ENCODE data around the gene COQ10A.

COQ10A gene

GRCh38 chr12:56266693-56267442, at the start of gene COQ10A:
COQ10A (plus strand) TSS chr12:56266942; CDS start chr12:56267119, 177 bp downstream.
- H3K4me1 Mint-ChIP-seq (ENCODE audit: low read depth), result peaks cover 13% of the 10 kb centered on the region
- peak within 1 kb of the TSS; percentile 95 for H3K4me3 Mint-ChIP-seq
- no peaks in the 10 kb centered on the region for H3K27me3 Mint-ChIP-seq (ENCODE audit: low read depth)
- peak; percentile 83 for DNase-seq (ENCODE audit: low spot score)
- H3K36me3 Mint-ChIP-seq (ENCODE audit: low read depth), result peaks cover 15% of the 10 kb centered on the region
- H3K9me3 Mint-ChIP-seq, result no peaks in the 10 kb centered on the region
- H3K27ac Mint-ChIP-seq, result peak within 1 kb of the TSS; percentile 93

- DNase-seq (ENCODE audit: low spot score), result no peak
- H3K4me1 Mint-ChIP-seq (ENCODE audit: low read depth), result peaks cover 30% of the 10 kb centered on the region
- peak overlapping the region; percentile 52 for H3K4me3 Mint-ChIP-seq
- peaks cover 6% of the 10 kb centered on the region for H3K36me3 Mint-ChIP-seq (ENCODE audit: low read depth)
- H3K27ac Mint-ChIP-seq, result no peak overlapping the region
- H3K9me3 Mint-ChIP-seq, result no peaks in the 10 kb centered on the region
- H3K27me3 Mint-ChIP-seq (ENCODE audit: low read depth), result no peaks in the 10 kb centered on the region
Measured at GRCh38 chr12:56219840-56220239, 46.9 kb upstream of the COQ10A start.

DNA sequence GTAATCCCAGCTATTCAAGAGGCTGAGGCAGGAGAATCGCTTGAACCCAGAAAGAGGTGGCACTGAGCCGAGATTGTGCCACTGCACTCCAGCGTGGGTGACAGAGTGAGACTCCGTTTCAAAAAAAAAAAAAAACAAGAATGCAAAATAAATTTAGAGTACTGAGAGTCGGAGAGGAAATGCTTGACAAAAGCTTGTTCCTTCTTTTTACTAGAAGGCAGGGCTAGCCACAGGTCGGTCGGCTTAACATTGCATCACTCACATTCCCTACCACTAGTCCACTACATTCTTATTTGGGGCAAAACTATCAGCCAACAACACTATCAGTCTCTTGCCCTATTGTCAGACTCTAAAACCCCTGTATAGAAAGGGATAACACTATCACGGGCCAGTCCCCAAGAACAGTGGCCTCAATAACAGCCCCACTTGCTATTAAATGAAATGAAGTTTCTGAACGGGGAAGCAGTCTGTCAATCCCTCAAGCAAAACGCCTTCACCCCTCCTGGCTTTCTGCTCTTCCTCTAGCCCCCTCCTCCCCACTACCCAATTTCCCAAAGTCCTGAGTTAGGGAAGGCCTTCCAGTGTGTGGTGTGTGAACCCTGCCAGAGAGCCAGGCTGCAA, 46.0 kb upstream of the COQ10A start:
- H3K4me1 Mint-ChIP-seq (ENCODE audit: low read depth), result peaks cover 38% of the 10 kb centered on the region
- DNase-seq (ENCODE audit: low spot score), result no peak
- no peaks in the 10 kb centered on the region for H3K27me3 Mint-ChIP-seq (ENCODE audit: low read depth)
- H3K4me3 Mint-ChIP-seq, result peak overlapping the region; percentile 100
- H3K36me3 Mint-ChIP-seq (ENCODE audit: low read depth), result peaks cover 4% of the 10 kb centered on the region
- H3K9me3 Mint-ChIP-seq, result no peaks in the 10 kb centered on the region
- H3K27ac Mint-ChIP-seq, result peak overlapping the region; percentile 97

GRCh38 chr12:56221232-56221756, 45.4 kb upstream of the COQ10A start:
- Mint-ChIP-seq H3K36me3 (ENCODE audit: low read depth) (peaks cover 7% of the 10 kb centered on the region), H3K4me3 (peak overlapping the region; percentile 100), H3K9me3 (no peaks in the 10 kb centered on the region), H3K27ac (peak overlapping the region; percentile 97), H3K4me1 (ENCODE audit: low read depth) (peaks cover 39% of the 10 kb centered on the region), H3K27me3 (ENCODE audit: low read depth) (no peaks in the 10 kb centered on the region)
- DNase-seq (ENCODE audit: low spot score), result no peak

DNA sequence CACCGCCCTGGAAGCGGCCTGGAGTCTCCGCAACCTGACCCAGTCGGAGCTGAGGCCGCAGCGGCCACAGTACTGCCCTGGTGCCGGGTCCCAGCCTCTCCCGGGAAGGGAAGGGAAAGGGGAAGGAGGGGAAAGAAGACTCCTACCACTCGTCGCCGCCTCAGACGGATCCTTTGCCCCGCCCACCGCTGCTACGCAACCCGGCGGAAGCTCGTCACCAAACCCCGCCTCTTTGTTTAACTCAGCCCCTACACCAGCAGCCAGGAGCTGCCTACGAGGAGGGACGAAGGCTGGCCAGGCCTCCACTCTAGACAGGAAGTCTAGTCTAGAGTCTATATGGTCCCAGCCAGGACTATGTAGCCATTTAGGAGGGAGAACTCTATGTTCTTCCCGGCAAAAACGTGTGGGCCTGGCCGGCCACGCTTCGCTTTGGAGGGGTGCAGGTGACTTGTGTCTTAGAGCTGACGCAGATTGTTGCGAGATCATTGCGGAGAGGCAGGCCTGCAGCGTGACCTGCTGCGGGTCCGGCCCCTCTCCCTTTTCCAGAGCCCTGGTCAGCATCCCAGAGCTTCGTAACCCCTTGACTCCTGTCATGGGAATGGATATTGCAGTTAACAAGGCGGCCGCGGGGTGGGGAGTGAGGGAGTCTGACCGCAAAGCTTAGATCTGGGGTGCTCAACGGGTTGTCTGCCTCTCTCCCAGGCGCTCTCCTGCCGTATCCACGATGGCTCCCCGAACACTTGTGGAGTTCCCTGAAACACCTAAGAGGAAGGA, 44.8 kb upstream of the COQ10A start, which contains the start of gene RNF41:
TSS of gene RNF41 (minus strand) at position 166 of the 774 bp plus-strand sequence. CDS start 7,875 bp downstream, outside the sequence.
- DNase-seq (ENCODE audit: low spot score), result peak; percentile 90
- Mint-ChIP-seq H3K27ac (peak within 1 kb of the TSS; percentile 97), H3K9me3 (no peaks in the 10 kb centered on the region), H3K36me3 (ENCODE audit: low read depth) (peaks cover 6% of the 10 kb centered on the region), H3K4me3 (peak within 1 kb of the TSS; percentile 100), H3K4me1 (ENCODE audit: low read depth) (peaks cover 40% of the 10 kb centered on the region), H3K27me3 (ENCODE audit: low read depth) (no peaks in the 10 kb centered on the region)

GRCh38 chr12:56222531-56222895, 44.2 kb upstream of the COQ10A start:
- Mint-ChIP-seq H3K9me3 (no peaks in the 10 kb centered on the region), H3K4me3 (peak overlapping the region; percentile 100), H3K27ac (peak overlapping the region; percentile 97), H3K4me1 (ENCODE audit: low read depth) (peaks cover 40% of the 10 kb centered on the region), H3K36me3 (ENCODE audit: low read depth) (peaks cover 8% of the 10 kb centered on the region), H3K27me3 (ENCODE audit: low read depth) (no peaks in the 10 kb centered on the region)
- DNase-seq (ENCODE audit: low spot score), result no peak

GRCh38 chr12:56223571-56224101, 43.1 kb upstream of the COQ10A start:
- Mint-ChIP-seq H3K4me1 (ENCODE audit: low read depth) (peaks cover 40% of the 10 kb centered on the region), H3K27me3 (ENCODE audit: low read depth) (no peaks in the 10 kb centered on the region), H3K36me3 (ENCODE audit: low read depth) (peaks cover 8% of the 10 kb centered on the region), H3K9me3 (no peaks in the 10 kb centered on the region), H3K27ac (peak overlapping the region; percentile 55), H3K4me3 (peak overlapping the region; percentile 100)
- DNase-seq (ENCODE audit: low spot score), result no peak

DNA sequence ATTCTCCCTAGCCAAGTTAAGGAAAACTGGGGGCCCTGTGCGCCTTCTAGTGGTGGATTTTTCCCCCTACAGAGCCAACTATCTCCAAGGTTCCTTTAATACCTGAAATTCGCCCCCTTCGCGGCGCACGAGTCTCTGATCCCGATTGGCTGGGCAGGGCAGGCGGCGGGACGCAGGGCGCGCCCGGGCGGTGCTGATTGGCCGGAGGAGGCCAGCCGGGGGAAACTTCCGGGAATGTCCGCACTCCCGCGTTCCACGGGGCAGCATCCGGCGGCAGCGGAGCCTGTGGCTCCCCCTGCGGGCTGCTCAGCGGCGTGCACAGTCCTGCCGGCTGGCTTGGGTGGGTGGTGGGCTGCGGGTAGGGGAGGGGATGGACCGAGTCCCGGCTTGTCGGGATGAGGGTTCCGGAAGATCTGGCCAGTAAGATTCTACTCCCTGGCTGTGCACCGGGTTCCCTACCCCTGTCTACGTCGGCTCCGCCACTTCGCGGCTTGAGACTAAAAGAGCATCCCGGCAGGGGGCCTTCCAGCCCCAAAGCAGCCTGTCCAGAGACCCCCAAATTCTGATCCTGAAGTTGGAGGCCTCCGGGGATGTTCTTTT, 42.5 kb upstream of the COQ10A start, which contains the start of gene NABP2:
TSS of gene NABP2 (plus strand) at position 241 of the 600 bp plus-strand sequence. CDS start 515 bp downstream, outside the sequence.
- Mint-ChIP-seq H3K27me3 (ENCODE audit: low read depth) (no peaks in the 10 kb centered on the region), H3K9me3 (no peaks in the 10 kb centered on the region), H3K36me3 (ENCODE audit: low read depth) (peaks cover 8% of the 10 kb centered on the region), H3K4me1 (ENCODE audit: low read depth) (peaks cover 40% of the 10 kb centered on the region), H3K4me3 (peak within 1 kb of the TSS; percentile 100), H3K27ac (peak within 1 kb of the TSS; percentile 70)
- peak; percentile 97 for DNase-seq (ENCODE audit: low spot score)

DNA sequence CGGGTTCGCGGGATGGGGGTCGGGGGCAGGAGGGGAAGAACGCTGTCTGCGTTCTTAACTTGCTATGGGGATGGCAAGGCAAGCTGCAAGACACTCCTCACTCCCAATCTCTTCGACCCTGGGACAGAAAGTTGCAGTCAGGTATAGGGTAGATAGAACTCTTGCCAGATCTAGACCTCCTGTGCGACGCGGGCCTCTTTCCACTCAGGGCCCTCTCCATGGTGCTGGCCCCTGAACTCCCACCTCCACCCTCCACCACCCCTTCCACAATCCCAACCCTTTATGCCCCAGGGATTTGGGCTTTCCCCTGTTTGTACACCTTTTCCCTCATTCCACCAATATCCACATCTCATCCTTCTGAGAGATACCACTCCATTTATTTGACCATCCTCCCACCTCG, 41.8 kb upstream of the COQ10A start:
- Mint-ChIP-seq H3K36me3 (ENCODE audit: low read depth) (peaks cover 8% of the 10 kb centered on the region), H3K27me3 (ENCODE audit: low read depth) (no peaks in the 10 kb centered on the region), H3K9me3 (no peaks in the 10 kb centered on the region), H3K4me1 (ENCODE audit: low read depth) (peaks cover 40% of the 10 kb centered on the region), H3K27ac (peak overlapping the region; percentile 70), H3K4me3 (peak overlapping the region; percentile 100)
- DNase-seq (ENCODE audit: low spot score), result no peak

GRCh38 chr12:56229082-56229481, 37.7 kb upstream of the COQ10A start:
- DNase-seq (ENCODE audit: low spot score), result no peak
- H3K36me3 Mint-ChIP-seq (ENCODE audit: low read depth), result peaks cover 8% of the 10 kb centered on the region
- H3K4me3 Mint-ChIP-seq, result no peak overlapping the region
- H3K27ac Mint-ChIP-seq, result no peak overlapping the region
- no peaks in the 10 kb centered on the region for H3K9me3 Mint-ChIP-seq
- H3K4me1 Mint-ChIP-seq (ENCODE audit: low read depth), result peaks cover 13% of the 10 kb centered on the region
- no peaks in the 10 kb centered on the region for H3K27me3 Mint-ChIP-seq (ENCODE audit: low read depth)

GRCh38 chr12:56229916-56230431, 36.8 kb upstream of the COQ10A start, which contains the start of gene SLC39A5:
SLC39A5 (plus strand) TSS chr12:56230051; CDS start chr12:56231275, 1,224 bp downstream.
- Mint-ChIP-seq H3K4me3 (no peak within 1 kb of the TSS), H3K4me1 (ENCODE audit: low read depth) (peaks cover 9% of the 10 kb centered on the region), H3K27me3 (ENCODE audit: low read depth) (no peaks in the 10 kb centered on the region), H3K27ac (no peak within 1 kb of the TSS), H3K36me3 (ENCODE audit: low read depth) (peaks cover 8% of the 10 kb centered on the region), H3K9me3 (no peaks in the 10 kb centered on the region)
- no peak for DNase-seq (ENCODE audit: low spot score)

- no peak for DNase-seq (ENCODE audit: low spot score)
- H3K27ac Mint-ChIP-seq, result no peak overlapping the region
- no peaks in the 10 kb centered on the region for H3K9me3 Mint-ChIP-seq
- H3K4me1 Mint-ChIP-seq (ENCODE audit: low read depth), result peaks cover 3% of the 10 kb centered on the region
- H3K27me3 Mint-ChIP-seq (ENCODE audit: low read depth), result no peaks in the 10 kb centered on the region
- H3K36me3 Mint-ChIP-seq (ENCODE audit: low read depth), result peaks cover 6% of the 10 kb centered on the region
- no peak overlapping the region for H3K4me3 Mint-ChIP-seq
Measured at GRCh38 chr12:56230432-56231183, 36.1 kb upstream of the COQ10A start.

All from T-helper 2 cell treated with Interferon-gamma antibody and Interleukin-4, amounts not matched to agents 5 μg/mL and 100 μg/mL, for 36 hours (primary cell).